WTC11 (cell line): ENCODE results near the gene MYCBPAP. TPM values are rescaled to one million over a fixed set of nuclear protein-coding genes. Genes with fewer than 3 reads are reported as not detected.

Source experiments
- ATAC-seq: fragments of 200-7000 bp; cut with Tn5 transposase; 2 replicates; pipeline ENCODE4 v1.10.0; 2021; ENCODE audit warnings: mild to moderate bottlenecking, moderate library complexity
- CTCF ChIA-PET: fragments of 300-600 bp; sonication (Branson Sonifier 250); formaldehyde crosslinking; loops from one replicate; lab custom pipeline; 2021; ENCODE audit warnings: antibody characterized with exemption; lab: Charles Lee
- POLR2A ChIA-PET: fragments of 350-600 bp; sonication (Branson Sonifier 250); formaldehyde crosslinking; loops from one replicate; lab custom pipeline; 2021; ENCODE audit warnings: antibody characterized with exemption; lab: Charles Lee
- DNase-seq: peaks from one replicate; pipeline ENCODE4 v3.0.0; 2021; ENCODE audit warnings: low spot score
- H3K27ac Mint-ChIP-seq: 2 replicates; pipeline ENCODE4 v1.8.0; 2021; ENCODE audit warnings: mixed read lengths
- H3K27me3 Mint-ChIP-seq: 2 replicates; pipeline ENCODE4 v1.8.0; 2021; ENCODE audit warnings: low read depth, mild to moderate bottlenecking, moderate library complexity, mixed read lengths
- H3K36me3 Mint-ChIP-seq: 2 replicates; pipeline ENCODE4 v1.8.0; 2021; ENCODE audit warnings: mixed read lengths
- H3K4me1 Mint-ChIP-seq: 2 replicates; pipeline ENCODE4 v1.8.0; 2022; ENCODE audit warnings: mixed read lengths
- H3K4me3 Mint-ChIP-seq: 2 replicates; pipeline ENCODE4 v1.8.0; 2021; ENCODE audit warnings: mild to moderate bottlenecking, moderate library complexity, mixed read lengths
- H3K9me3 Mint-ChIP-seq: 2 replicates; pipeline ENCODE4 v1.8.0; 2021; ENCODE audit warnings: mixed read lengths
- ATF1 ChIP-seq: sonication (generic); formaldehyde crosslinking; IDR thresholded peaks from 2 replicates; pipeline ENCODE4 v1.8.1; 2023; ENCODE audit warnings: mild to moderate bottlenecking, moderate library complexity, missing genetic modification reagents
- ATF2 ChIP-seq: sonication (generic); formaldehyde crosslinking; IDR thresholded peaks from 2 replicates; pipeline ENCODE4 v1.8.1; 2022; ENCODE audit warnings: low read depth, missing genetic modification reagents, borderline replicate concordance
- CREM ChIP-seq: sonication (generic); formaldehyde crosslinking; IDR thresholded peaks from 2 replicates; pipeline ENCODE4 v1.8.1; 2022; ENCODE audit warnings: mild to moderate bottlenecking, missing genetic modification reagents, moderate library complexity
- CTCF ChIP-seq: fragments of 200-600 bp; IDR thresholded peaks from 2 replicates; pipeline ENCODE4 v1.8.0; 2022; ENCODE audit warnings: antibody characterized with exemption
- FOXK1 ChIP-seq: sonication (generic); formaldehyde crosslinking; IDR thresholded peaks from 2 replicates; pipeline ENCODE4 v1.8.0; 2022; ENCODE audit warnings: mild to moderate bottlenecking, moderate library complexity, missing genetic modification reagents
- GRHL2 ChIP-seq: fragments of 250-450 bp; sonication (Bioruptor Pico); IDR thresholded peaks from 2 replicates; pipeline ENCODE4 v1.8.0; 2022; ENCODE audit warnings: mild to moderate bottlenecking, moderate library complexity; ENCODE audit not compliant: insufficient replicate concordance, severe bottlenecking
- HMGXB4 ChIP-seq: sonication (generic); formaldehyde crosslinking; IDR thresholded peaks from 2 replicates; pipeline ENCODE4 v1.8.1; 2023; ENCODE audit warnings: mild to moderate bottlenecking, moderate library complexity, missing genetic modification reagents
- JAZF1 ChIP-seq: fragments of 250-450 bp; sonication (Bioruptor Pico); IDR thresholded peaks from 2 replicates; pipeline ENCODE4 v1.9.0; 2021; ENCODE audit warnings: moderate library complexity, mild to moderate bottlenecking, inconsistent platforms
- JUN ChIP-seq: sonication (generic); formaldehyde crosslinking; IDR thresholded peaks from 2 replicates; pipeline ENCODE4 v1.8.0; 2023; ENCODE audit warnings: mild to moderate bottlenecking, missing genetic modification reagents
- MYBL2 ChIP-seq: sonication (generic); formaldehyde crosslinking; IDR thresholded peaks from 2 replicates; pipeline ENCODE4 v1.8.1; 2023; ENCODE audit warnings: mild to moderate bottlenecking, moderate library complexity, missing genetic modification reagents
- NR2C2 ChIP-seq: sonication (generic); formaldehyde crosslinking; IDR thresholded peaks from 2 replicates; pipeline ENCODE4 v1.8.0; 2022; ENCODE audit warnings: mild to moderate bottlenecking, missing genetic modification reagents
- NR3C1 ChIP-seq: sonication (generic); formaldehyde crosslinking; conservative IDR thresholded peaks from 2 replicates; pipeline ENCODE4 v1.8.1; 2023; ENCODE audit warnings: low read depth, mild to moderate bottlenecking, missing genetic modification reagents
- PRRX2 ChIP-seq: fragments of 250-450 bp; sonication (Bioruptor Pico); IDR thresholded peaks from 2 replicates; pipeline ENCODE4 v1.8.0; 2021; ENCODE audit warnings: mild to moderate bottlenecking
- SOX15 ChIP-seq: fragments of 250-450 bp; sonication (Bioruptor Pico); IDR thresholded peaks from 2 replicates; pipeline ENCODE4 v1.9.0; 2021; ENCODE audit warnings: mild to moderate bottlenecking
- SP1 ChIP-seq: sonication (generic); formaldehyde crosslinking; conservative IDR thresholded peaks from 2 replicates; pipeline ENCODE4 v1.8.1; 2022; ENCODE audit warnings: missing genetic modification reagents
- ZNF396 ChIP-seq: fragments of 250-450 bp; sonication (Bioruptor Pico); IDR thresholded peaks from 2 replicates; pipeline ENCODE4 v1.8.0; 2021; ENCODE audit warnings: mild to moderate bottlenecking, moderate library complexity, borderline replicate concordance
- ZNF512 ChIP-seq: sonication (generic); formaldehyde crosslinking; IDR thresholded peaks from 2 replicates; pipeline ENCODE4 v1.8.1; 2022; ENCODE audit warnings: missing genetic modification reagents, borderline replicate concordance
- total RNA-seq: library from RNA; stranded (reverse); gene quantifications from 3 replicates; pipeline ENCODE4 v1.2.3, GENCODE V29; 2021
- TF ChIP-seq, protein P1 (sequence below): sonication (generic); formaldehyde crosslinking; conservative IDR thresholded peaks from 2 replicates; pipeline ENCODE4 v1.8.1; 2022; ENCODE audit warnings: mild to moderate bottlenecking, missing genetic modification reagents
- TF ChIP-seq, protein P2 (sequence below): sonication (generic); formaldehyde crosslinking; IDR thresholded peaks from 2 replicates; pipeline ENCODE4 v1.8.1; 2023; ENCODE audit warnings: mild to moderate bottlenecking, missing genetic modification reagents, borderline replicate concordance
- TF ChIP-seq, protein P3 (sequence below): fragments of 250-450 bp; sonication (Bioruptor Pico); IDR thresholded peaks from 2 replicates; pipeline ENCODE4 v1.9.0; 2021; ENCODE audit warnings: mild to moderate bottlenecking, borderline replicate concordance

MYCBPAP gene
- total RNA-seq, 1 experiment from 2014 or later, result 5.7 TPM

DNA sequence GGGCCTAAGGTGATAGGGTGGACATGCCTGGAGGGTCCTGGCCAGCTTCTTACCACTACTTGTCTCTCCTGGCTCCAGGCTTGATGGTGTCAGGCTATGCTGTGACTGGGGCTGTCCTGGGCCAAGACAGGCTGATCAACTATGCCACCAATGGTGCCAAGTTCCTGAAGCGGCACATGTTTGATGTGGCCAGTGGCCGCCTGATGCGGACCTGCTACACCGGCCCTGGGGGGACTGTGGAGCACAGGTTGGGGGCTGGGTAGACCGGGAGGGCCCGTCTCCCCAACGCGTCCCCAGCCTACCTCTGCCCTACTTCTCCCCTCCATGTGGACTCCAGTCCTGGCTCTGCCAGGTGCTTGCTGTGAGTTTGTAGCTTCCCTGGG is 43.2 kb downstream of the MYCBPAP start:
- no peak overlapping the region for H3K4me3 Mint-ChIP-seq
- no peaks in the 10 kb centered on the region for H3K9me3 Mint-ChIP-seq
- TF ChIP-seq HMGXB4, result no peak
- no peak for TF ChIP-seq SP1
- TF ChIP-seq, protein P1, sequence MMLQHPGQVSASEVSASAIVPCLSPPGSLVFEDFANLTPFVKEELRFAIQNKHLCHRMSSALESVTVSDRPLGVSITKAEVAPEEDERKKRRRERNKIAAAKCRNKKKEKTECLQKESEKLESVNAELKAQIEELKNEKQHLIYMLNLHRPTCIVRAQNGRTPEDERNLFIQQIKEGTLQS (CRISPR knock-in tag), result no peak
- TF ChIP-seq CREM (CRISPR knock-in tag), result no peak
- TF ChIP-seq ZNF396, result no peak
- TF ChIP-seq SOX15, result no peak
- no peak for TF ChIP-seq ATF2 (CRISPR knock-in tag)
- H3K4me1 Mint-ChIP-seq, result peaks cover 6% of the 10 kb centered on the region; the same call in 1 of the 2 replicates
- ATAC-seq (no peak), DNase-seq (no peak)
- H3K27ac Mint-ChIP-seq, result no peak overlapping the region
- H3K36me3 Mint-ChIP-seq, result no peaks in the 10 kb centered on the region
- peaks cover 3% of the 10 kb centered on the region for H3K27me3 Mint-ChIP-seq
- ChIA-PET CTCF (interaction anchor here (0.7 to 5.6 kb wide), 55 partner anchors 10 to 675 kb away, joined by 3 to 313 read pairs (median 6); partner anchors contain the start of genes ABCC3, CACNA1G, EPN3 and LRRC59), POLR2A (interaction anchor here (0.9 to 1.5 kb wide), 6 partner anchors 9 to 316 kb away, joined by 3 to 16 read pairs (median 4); partner anchors contain the start of genes CACNA1G and TOB1)

DNA sequence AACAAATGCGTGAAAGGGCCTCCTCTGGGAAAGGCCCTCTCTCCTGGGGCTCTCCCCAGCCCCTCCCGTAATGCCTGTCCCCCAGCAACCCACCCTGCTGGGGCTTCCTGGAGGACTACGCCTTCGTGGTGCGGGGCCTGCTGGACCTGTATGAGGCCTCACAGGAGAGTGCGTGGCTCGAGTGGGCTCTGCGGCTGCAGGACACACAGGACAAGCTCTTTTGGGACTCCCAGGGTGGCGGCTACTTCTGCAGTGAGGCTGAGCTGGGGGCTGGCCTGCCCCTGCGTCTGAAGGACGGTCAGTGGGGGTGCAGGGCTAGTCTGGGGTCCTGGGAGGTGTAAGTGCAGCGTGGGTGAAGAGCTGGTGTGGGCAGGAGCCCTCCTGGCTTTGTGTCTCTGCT is 43.6 kb downstream of the MYCBPAP start:
- POLR2A ChIA-PET, result interaction anchor here (1.0 kb wide), 1 partner anchor 315 kb away, joined by 6 read pairs; the partner anchor contains the start of gene TOB1
- Mint-ChIP-seq H3K4me3 (no peak overlapping the region), H3K27ac (no peak overlapping the region), H3K27me3 (peaks cover 7% of the 10 kb centered on the region), H3K4me1 (peaks cover 6% of the 10 kb centered on the region; the same call in 1 of the 2 replicates), H3K36me3 (no peaks in the 10 kb centered on the region), H3K9me3 (no peaks in the 10 kb centered on the region)
- ATAC-seq (no peak), DNase-seq (no peak)
- CTCF ChIA-PET, result interaction anchor here (1.6 to 5.6 kb wide), 6 partner anchors 10 to 78 kb away, joined by 3 to 313 read pairs (median 24); partner anchors contain the start of gene CACNA1G
- TF ChIP-seq ZNF512 (CRISPR knock-in tag) (no peak), JUN (CRISPR knock-in tag) (no peak), MYBL2 (no peak), FOXK1 (no peak), PRRX2 (CRISPR knock-in tag) (no peak), CTCF (no peak), ATF1 (CRISPR knock-in tag) (no peak), GRHL2 (CRISPR knock-in tag) (no peak), JAZF1 (CRISPR knock-in tag) (no peak), CREM (CRISPR knock-in tag) (no peak), NR2C2 (no peak), NR3C1 (CRISPR knock-in tag) (no peak)
- TF ChIP-seq, protein P2, sequence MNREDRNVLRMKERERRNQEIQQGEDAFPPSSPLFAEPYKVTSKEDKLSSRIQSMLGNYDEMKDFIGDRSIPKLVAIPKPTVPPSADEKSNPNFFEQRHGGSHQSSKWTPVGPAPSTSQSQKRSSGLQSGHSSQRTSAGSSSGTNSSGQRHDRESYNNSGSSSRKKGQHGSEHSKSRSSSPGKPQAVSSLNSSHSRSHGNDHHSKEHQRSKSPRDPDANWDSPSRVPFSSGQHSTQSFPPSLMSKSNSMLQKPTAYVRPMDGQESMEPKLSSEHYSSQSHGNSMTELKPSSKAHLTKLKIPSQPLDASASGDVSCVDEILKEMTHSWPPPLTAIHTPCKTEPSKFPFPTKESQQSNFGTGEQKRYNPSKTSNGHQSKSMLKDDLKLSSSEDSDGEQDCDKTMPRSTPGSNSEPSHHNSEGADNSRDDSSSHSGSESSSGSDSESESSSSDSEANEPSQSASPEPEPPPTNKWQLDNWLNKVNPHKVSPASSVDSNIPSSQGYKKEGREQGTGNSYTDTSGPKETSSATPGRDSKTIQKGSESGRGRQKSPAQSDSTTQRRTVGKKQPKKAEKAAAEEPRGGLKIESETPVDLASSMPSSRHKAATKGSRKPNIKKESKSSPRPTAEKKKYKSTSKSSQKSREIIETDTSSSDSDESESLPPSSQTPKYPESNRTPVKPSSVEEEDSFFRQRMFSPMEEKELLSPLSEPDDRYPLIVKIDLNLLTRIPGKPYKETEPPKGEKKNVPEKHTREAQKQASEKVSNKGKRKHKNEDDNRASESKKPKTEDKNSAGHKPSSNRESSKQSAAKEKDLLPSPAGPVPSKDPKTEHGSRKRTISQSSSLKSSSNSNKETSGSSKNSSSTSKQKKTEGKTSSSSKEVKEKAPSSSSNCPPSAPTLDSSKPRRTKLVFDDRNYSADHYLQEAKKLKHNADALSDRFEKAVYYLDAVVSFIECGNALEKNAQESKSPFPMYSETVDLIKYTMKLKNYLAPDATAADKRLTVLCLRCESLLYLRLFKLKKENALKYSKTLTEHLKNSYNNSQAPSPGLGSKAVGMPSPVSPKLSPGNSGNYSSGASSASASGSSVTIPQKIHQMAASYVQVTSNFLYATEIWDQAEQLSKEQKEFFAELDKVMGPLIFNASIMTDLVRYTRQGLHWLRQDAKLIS (CRISPR knock-in tag), result no peak
- TF ChIP-seq, protein P3, sequence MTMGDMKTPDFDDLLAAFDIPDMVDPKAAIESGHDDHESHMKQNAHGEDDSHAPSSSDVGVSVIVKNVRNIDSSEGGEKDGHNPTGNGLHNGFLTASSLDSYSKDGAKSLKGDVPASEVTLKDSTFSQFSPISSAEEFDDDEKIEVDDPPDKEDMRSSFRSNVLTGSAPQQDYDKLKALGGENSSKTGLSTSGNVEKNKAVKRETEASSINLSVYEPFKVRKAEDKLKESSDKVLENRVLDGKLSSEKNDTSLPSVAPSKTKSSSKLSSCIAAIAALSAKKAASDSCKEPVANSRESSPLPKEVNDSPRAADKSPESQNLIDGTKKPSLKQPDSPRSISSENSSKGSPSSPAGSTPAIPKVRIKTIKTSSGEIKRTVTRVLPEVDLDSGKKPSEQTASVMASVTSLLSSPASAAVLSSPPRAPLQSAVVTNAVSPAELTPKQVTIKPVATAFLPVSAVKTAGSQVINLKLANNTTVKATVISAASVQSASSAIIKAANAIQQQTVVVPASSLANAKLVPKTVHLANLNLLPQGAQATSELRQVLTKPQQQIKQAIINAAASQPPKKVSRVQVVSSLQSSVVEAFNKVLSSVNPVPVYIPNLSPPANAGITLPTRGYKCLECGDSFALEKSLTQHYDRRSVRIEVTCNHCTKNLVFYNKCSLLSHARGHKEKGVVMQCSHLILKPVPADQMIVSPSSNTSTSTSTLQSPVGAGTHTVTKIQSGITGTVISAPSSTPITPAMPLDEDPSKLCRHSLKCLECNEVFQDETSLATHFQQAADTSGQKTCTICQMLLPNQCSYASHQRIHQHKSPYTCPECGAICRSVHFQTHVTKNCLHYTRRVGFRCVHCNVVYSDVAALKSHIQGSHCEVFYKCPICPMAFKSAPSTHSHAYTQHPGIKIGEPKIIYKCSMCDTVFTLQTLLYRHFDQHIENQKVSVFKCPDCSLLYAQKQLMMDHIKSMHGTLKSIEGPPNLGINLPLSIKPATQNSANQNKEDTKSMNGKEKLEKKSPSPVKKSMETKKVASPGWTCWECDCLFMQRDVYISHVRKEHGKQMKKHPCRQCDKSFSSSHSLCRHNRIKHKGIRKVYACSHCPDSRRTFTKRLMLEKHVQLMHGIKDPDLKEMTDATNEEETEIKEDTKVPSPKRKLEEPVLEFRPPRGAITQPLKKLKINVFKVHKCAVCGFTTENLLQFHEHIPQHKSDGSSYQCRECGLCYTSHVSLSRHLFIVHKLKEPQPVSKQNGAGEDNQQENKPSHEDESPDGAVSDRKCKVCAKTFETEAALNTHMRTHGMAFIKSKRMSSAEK (CRISPR knock-in tag), result no peak
